NOMO-1 (cell line): Measurements from ENCODE around the gene ABCA6.
A peak's percentile ranks its signal among the peaks of the same experiment; 100 is the strongest.

ENCODE experiments used
- DNase-seq, 2 experiments: peaks; one replicate each; lab custom pipeline; 2025; ENCODE audit not compliant: unreplicated experiment in 2 of 2; lab: John Stamatoyannopoulos, UW

ABCA6 gene

DNA sequence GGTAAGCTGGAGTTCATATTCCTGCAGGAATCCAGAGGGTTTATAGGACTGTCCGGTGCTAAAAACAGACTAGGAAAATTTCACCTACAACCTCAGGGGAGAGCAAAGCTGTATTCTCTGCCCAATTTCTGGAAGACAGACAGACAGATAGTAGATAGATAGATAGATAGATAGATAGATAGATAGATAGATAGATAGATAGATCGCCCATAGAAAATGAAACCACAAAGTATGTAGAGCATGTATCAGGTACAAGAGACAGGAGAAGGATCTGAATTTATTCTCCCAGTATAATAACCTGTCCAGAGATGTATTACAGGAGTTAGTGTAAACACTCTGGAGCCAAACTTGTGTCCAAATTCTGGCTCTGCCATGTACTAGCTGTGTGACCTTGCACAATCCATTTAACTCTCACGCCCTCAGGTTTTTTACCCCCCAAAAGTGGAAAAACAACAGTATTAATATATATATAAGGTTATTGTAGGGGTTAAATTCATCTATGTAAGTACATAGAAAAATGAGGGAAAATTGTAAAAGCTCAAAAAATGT, 2.1 kb upstream of the ABCA6 start:
- no peak for DNase-seq

DNA sequence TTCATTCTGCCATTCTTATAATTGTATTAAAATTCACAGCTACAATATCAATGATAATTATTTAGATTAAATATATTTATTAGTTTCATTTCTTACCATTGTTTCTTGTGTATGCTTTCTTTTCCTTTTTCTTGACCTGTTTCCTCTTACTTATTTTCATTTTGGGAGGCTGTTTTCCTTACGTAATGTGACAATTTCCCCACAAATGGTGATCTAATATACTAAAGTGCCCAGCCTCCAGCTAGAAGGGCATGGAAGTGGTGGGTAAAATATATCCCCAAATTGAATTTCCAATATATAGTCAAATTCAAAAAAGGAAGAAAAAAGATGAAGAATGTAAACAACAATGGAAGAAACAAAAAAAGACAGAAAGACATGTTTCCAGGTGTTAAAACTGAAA, 1.5 kb upstream of the ABCA6 start:
- no peak for DNase-seq

DNA sequence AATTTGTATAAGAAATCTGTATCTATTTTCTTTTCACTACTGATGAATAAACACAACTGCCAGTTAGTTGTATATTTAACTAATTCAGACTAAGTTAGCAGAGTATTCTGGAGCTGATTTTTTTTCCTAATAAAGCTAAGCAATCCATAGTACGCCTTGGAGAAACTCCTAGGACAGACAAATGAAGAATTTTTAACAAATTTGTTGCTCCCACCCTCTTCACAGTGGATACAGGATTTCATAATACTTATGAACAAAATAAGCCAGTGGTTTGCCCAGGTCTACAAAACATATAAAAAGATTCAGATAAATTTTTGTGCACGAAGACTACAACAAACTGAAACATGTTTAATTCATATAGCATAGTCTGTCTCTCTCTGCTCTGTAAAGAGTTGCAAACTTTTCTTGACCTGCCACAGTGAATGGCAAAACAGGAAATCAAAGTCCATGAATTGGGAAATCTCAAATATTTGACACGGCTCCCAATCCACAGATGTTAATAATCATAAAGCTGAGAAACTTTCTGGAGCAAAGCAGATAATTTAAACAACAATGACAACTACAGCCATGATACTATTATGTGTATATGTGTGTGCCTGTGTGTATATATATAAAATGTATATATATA, 594 bp upstream of the ABCA6 start:
- DNase-seq = no peak

DNA sequence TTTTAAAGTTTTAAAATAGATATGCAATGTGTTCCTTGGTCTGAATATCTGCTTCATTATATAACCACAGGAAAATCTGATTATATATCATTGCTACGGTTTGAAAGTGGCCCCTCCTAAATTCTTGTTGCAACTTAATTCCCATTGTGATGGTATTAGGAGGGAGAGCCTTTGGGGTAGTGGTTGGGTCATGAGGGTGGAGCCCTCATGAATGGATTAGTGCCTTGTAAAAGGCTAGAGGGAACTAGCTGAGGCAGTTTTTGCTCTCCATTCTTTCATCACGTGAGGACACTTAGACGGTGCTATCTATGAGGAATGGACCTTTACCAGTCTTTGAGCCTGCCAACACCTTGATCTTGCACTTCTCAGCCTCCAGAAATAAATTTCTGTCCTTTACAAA, 7.6 kb downstream of the ABCA6 start:
- DNase-seq = no peak

DNA sequence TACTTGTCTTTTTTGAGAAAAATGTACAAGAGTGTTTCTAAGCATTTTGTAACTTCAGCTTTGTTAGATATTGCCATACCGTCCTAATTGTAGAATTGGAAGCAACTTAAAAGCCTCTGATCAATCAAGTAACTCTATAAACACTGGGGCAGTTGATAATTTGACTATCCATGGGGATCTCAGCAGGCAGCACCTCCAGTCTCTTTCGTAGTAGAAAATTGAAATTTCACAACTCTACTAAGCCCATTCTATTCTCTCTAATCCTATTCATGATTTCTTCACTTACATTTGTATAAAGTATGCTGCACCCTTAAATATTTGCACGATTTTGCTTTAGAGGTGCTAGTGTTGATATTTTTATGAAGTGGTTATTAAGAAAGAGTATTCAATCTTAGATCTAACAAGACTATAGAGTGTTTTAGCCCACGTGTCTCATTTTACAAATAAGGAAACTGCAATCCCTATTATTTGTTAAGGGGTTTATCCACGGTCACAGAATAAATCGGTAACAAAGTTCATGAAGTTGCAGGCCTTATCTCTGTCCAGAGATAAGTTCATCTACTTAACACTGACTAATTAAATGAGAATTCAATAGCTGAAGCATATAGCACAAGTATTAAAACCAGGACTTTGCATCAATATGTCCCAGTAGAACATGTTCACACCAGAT, 10.9 kb downstream of the ABCA6 start:
- DNase-seq = no peak

DNA sequence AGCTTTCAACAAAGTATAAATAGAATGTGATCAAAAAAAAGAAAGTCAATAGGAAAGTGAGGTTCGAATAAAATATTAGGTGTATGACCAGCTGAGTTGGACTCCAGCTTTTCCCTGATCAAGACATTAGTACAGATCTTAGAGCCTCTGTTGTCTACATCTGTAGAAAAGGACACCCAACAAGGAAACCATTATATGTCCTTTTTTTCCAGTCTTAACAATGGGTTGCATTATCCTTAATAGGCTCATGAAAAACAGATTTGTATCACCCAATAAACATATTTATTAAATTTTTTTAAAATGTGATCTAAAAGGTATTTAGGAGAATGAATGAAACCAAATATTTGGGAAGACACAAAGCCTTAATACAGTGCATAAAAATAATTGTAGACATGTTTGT, 18.1 kb downstream of the ABCA6 start:
- no peak for DNase-seq

DNA sequence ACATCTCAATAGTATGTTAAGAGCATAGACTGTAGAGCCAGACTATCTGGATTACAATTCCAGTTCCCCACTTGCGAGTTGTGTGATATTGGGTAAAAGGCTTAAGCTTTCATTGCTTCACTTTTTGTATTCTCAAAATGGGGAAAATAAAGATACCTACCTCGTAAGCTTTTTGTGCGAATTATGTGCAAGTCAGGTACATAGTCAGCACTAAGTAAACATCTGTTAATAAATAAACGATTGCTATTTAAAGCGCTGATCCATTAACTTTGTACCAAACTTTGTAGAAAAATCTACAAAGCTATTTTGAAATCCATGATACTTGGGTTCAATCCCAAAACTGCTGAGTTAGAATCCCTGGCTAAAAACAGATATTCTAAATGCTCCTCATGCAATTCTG, 19.6 kb downstream of the ABCA6 start:
- no peak for DNase-seq

DNA sequence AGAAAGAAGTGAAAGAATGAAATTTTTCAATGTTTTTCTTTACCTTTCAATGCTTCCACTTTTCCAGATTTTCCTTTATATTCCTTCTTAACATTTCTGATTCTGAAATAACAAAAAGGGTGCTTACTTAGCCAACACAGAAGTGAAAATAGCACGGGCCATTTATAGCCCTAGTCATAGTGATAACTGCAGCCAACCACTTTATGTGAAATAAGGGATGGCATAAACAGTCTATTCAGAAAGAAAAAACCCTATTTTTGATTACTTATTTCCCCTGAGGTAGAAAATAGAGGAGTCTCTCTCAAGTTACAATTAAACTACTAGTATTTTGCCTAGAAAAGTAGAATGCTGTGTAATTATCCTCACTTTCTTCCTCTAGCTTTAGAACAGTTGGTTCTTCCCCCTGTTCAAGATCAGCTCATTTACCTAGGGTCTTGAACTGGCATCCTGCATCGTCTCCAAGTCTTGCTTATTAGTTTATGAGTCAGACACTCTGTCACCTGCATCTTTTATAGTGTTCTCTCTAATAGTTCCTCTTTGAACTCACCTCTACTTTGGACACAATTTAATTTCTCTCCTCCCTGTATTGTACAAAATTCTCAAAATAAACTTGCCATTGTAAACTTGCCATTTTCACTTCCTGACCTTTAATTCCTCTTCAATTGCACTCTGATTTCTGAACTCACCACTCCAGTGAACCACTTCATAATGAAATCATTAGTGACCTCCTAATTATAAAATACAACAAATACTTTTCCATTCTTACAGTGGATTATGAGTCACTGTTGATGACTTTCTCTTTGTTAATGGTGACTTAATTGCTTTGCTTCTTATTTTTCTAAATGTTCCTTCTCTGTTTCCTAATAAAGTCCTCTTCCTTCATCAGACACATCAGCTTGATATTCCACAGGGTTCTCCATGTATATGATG, 23.6 kb downstream of the ABCA6 start:
- peak in 1 of 2 experiments; percentile 47 for DNase-seq

DNA sequence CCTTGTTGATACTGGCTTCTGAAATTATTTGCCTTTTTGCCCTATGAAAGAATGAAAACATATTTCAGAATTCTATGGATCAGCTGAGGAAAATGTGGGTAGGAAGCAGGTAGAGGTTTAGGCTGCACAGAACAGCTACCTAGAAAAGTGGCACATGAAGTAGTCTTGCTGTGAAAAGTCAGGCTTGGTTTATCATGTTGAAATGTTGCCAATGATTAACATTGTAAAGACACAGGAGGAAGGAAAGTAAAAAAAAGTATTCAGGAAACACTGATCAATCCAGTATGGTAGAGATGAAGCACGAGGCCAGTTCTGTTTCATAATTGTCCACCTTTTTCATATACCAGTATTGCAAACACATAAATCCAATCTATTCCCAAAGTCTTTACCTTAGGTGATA, 29.9 kb downstream of the ABCA6 start:
- DNase-seq = no peak

DNA sequence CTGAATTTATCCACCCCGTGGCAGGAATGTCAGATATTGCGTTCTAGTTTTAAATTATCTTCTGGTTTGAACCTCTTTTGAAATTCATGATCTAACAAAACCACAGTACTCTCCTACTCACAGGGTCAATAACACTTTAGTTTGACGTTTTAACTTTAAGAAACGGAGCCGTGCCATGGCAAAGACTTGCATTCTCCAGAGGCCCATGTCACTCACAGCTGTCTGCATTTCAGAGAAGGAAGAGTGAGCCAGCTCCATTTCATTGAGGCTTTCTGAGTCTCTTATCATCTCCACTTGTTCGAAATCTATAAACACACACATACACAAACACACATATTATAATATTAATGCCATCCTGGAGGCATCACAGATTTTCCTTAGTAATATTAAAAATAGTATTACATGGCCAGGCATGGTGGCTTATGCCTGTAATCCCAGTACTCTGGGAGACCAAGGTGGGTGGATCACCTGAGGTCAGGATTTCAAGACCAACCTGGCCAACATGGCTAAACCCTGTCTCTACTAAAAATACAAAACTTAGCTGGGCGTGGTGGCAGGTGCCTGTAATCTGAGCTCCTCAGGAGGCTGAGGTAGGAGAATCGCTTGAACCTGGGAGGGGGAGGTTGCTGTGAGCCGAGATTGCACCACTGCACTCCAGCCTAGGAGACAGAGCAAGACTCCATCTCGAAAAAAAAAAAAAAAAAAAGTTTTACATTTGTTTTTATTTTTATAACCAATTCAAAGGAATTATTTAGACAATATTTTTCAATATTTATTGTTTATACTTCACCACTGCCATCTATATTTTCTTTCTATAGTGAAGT, 35.6 kb downstream of the ABCA6 start:
- no peak for DNase-seq

DNA sequence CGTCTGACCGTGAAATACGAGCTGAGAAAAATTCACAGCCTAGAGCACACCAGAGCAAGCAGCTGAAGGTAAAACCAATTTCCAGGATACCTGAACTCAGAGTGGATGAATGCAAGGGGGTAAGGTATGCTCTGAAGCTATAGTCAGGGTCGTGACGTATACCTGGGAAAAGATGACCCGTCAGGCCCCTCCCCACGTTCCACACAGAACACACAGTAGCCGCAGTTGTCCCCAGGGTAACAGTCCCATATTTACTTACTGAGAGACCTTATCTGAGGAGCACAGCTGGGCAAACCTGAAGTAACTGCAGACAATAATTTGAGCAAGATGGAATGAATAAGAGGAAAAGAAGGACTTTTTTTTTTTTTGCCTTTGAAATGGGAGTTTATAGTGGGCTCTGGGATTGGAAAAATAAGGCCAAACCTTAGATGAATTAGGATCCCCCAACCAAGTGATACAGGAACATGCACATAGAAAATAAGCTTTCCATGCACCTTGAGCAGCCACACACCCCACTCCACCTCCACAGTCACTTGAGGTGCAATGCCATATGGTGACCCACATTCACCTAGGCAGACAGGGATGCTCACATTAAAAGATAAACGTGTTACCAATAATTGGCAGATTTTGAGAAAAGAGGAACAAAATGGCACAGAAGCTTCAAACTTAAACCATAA, 38.0 kb downstream of the ABCA6 start:
- DNase-seq = no peak

DNA sequence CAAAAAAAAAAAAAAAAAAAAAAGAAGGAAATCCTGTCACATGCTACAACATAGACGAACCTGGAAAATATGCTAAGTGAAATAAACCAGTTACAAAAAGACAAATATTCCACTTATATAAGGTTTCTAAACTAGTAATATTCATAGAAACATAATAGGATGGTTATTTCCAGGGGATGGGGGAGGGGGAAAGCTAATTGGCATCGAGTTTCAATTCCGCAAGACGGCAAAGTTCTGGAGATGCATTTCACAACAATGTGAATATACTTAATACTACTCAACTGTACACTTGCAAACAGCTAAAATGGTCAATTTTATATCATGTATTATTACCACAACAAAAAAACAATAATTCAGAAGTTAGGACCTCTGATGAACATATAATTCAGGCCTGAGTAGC, 43.1 kb downstream of the ABCA6 start:
- peak; percentile 72 to 84 for DNase-seq

DNA sequence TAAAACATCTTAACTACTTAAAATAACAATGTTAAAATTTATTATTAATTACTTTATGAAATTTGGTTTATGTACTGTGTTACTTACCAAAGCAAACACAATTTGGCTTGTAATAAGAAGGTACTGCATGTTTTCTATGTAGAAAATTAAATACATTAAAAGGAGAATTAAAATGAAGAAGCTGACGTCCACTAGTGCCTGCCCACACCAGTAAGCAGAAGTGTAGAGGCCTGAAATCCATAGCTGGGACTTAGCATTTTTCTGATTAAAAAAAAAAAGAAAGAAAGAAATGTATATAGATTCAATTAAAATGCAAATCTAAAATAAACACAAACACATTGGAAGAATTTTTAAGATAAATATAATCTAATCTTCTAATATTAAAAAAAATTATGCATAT, 45.2 kb downstream of the ABCA6 start:
- DNase-seq = no peak

DNA sequence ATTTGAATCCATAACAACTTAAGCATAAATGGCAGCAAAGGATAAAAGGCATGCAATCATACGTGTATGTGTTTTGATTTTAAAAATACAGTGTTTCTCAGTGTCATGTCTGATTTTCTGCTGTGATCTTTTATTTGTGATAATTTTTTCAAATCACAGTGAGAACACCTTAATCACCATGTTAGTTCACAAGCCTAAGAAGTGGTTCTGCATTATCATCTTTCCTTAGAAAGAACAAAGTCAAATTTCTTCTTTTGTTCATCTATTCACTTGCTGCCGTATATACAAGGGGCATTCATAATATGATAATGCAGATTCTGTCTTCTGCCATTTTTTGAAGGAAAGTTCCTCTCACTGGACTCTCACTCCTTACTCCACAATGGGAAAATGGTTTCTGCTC, 47.7 kb downstream of the ABCA6 start:
- DNase-seq = no peak

DNA sequence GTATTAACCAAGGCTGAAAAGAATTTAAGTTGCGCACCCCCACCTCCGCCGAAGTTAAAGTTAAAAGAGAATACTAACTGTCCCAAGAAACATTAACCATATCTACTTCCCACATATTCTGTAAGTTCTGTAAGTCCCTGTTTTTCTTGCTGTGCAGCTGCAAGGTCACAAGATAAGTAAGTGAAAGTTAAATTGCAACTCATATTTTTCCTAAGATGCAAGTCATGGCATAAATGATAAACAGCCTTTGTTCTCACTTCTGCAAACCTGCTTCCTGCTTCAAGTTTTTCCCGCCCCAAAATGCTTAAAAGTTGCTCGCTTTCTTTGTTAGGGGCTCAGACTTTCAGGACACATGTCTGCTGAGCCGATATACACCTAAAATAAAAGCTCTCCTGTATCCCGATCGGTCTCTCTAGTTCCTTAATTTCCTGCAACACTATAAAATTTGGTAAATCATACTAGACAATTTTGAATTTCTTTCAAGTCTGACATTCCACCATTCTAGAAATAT, 48.4 kb downstream of the ABCA6 start:
- DNase-seq = peak; percentile 84 to 95

DNA sequence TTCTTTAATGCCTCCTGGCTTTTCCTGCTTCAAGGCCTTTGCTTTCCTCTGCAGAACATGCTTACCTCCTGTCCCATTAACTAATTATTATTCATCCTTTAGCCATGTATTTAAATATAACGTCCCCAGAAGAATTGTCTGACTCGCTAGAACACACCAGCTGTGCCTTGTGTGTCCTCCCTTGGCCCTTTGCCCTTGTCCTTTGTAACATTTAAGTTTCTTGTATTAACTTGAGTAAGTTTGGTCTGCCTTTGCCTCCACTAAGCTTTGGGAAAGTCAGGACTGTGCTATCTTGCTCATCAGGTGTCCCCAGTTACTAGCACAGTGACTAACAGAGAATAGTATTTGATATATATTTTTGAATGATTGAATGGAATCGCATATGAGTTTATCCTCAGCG, 51.3 kb downstream of the ABCA6 start:
- no peak for DNase-seq

DNA sequence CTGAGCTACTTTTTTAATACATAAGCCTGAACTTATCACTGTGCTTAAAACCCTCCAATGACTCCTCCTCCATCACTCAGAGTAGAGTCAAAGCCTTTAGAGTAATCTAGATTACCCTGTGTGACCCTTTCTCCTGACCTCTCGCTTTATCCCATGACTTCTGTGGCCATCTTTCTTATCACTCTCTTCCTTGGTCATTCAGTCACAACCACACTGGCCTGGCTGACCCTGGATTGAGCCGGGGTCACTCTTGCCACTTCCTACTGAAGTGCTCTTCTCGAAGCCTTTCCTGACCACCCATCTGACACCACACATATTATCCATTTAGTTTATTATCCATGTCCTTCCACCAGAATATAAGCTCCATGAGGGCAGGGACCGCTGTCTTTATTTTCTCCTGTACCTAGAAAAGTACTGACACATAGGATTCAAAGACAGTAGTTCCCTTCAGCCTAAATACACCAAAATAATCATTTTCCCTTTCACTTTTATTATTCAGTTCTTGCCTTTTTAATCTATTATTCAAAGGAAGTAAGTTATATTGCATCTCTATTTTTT, 53.0 kb downstream of the ABCA6 start:
- DNase-seq = no peak

DNA sequence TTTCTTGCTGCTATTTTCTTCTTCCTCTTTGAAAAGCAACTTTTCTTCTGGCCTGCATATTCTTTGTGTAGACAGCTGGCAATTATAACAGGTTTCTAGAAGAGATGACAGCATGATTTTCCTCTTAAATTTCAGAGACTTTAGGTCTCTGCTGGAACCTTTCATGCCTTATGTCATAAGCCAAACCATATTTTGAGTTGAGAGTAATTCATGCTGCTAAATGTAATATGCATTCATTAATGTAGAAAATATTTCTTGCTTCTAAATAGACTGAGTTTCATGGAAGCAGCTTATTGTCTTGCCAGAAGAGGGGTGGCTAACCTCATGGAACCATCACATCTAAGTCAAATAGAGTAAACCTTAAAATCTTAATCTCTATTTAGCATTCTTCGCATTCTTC, 55.1 kb downstream of the ABCA6 start:
- no peak for DNase-seq

DNA sequence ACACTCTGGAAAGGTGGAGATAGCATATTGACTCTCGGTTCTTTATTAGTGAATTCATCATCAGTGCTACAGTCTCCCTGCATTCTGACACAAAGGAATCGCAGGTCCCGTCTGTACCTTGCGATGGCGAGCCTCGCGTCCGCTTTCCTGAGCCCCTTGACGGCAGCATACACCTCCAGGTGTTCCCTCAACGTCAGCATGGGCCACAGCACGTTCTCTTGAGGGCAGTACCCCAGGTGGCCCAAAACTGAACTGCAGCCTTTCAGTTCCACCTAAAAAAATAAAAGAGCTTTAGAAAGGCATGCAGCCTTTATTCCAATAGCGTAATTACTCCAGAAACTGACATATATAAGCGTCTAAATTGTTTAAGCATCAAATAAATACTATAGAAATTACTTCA, 56.8 kb downstream of the ABCA6 start:
- no peak for DNase-seq

DNA sequence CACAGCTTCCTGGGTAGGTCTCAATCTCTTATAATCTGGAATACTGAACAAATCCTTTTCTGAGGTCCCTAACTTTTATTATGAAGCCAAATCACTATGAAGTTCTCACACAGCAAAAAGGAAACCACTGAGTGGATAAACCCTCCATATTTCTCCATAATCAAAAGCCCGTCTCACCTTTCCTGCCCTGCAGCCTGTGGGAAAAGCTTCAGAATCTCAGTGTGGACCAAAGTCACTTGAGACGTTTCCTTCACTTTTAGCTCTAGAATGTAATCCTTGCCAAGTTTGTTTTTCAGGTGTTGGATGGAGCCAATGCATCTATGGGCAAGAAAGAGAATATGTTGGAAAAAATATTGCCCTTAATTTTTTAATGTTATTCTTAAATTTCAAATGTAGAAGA, 59.0 kb downstream of the ABCA6 start:
- DNase-seq = no peak
